HEK293T (cell line): ENCODE measurements around the gene PMPCB.

ENCODE experiments used
- ARNT ChIP-seq: fragments of 450-650 bp; IDR thresholded peaks from 2 replicates; pipeline ENCODE4 v1.6.1; 2017; ENCODE audit warnings: mild to moderate bottlenecking
- ELF4 ChIP-seq: fragments of 450-650 bp; IDR thresholded peaks from 2 replicates; pipeline ENCODE4 v1.6.1; 2017; ENCODE audit warnings: antibody characterized with exemption
- FOXA1 ChIP-seq: fragments of 450-650 bp; IDR thresholded peaks from 2 replicates; pipeline ENCODE4 v1.6.1; 2016; ENCODE audit warnings: mild to moderate bottlenecking
- FOXK2 ChIP-seq: fragments of 450-650 bp; IDR thresholded peaks from 2 replicates; pipeline ENCODE4 v1.6.1; 2016; ENCODE audit warnings: mild to moderate bottlenecking
- FOXM1 ChIP-seq: fragments of 450-650 bp; IDR thresholded peaks from 2 replicates; pipeline ENCODE4 v1.6.1; 2017; ENCODE audit warnings: mild to moderate bottlenecking, borderline replicate concordance
- HDGF ChIP-seq: fragments of 450-650 bp; IDR thresholded peaks from 2 replicates; pipeline ENCODE4 v1.6.1; 2017; ENCODE audit warnings: antibody characterized with exemption, borderline replicate concordance
- L3MBTL2 ChIP-seq: fragments of 450-650 bp; conservative IDR thresholded peaks from 2 replicates; pipeline ENCODE4 v1.6.1; 2016; ENCODE audit warnings: mild to moderate bottlenecking
- LEF1 ChIP-seq: fragments of 450-650 bp; IDR thresholded peaks from 2 replicates; pipeline ENCODE4 v1.6.1; 2017; ENCODE audit warnings: mild to moderate bottlenecking, borderline replicate concordance
- SP1 ChIP-seq: fragments of 450-650 bp; IDR thresholded peaks from 2 replicates; pipeline ENCODE4 v1.6.1; 2017
- SUZ12 ChIP-seq: fragments of 450-650 bp; IDR thresholded peaks from 2 replicates; pipeline ENCODE4 v1.6.1; 2016; ENCODE audit warnings: mild to moderate bottlenecking
- TARDBP ChIP-seq: fragments of 450-650 bp; IDR thresholded peaks from 2 replicates; pipeline ENCODE4 v1.6.1; 2016
- ZNF384 ChIP-seq: fragments of 450-650 bp; IDR thresholded peaks from 2 replicates; pipeline ENCODE4 v1.6.1; 2016

GRCh38 chr7:103336761-103337160 is 39.5 kb downstream of the PMPCB start:
- TF ChIP-seq FOXA1 (no peak), ZNF384 (no peak), SUZ12 (no peak), L3MBTL2 (no peak), ARNT (no peak), FOXM1 (no peak), TARDBP (no peak), SP1 (no peak), HDGF (no peak), ELF4 (no peak), LEF1 (no peak), FOXK2 (no peak)
